Activated CD8-positive, alpha-beta T cell treated with anti-CD3 and anti-CD28 coated beads for 36 hours (primary cell): Measurements from ENCODE around the gene NTMT1. TPM values are rescaled to one million over a fixed set of nuclear protein-coding genes. Genes with fewer than 3 reads are reported as not detected.

Experiments used
- ATAC-seq: fragments of 200-7000 bp; cut with Tn5 transposase; one replicate; pipeline ENCODE4 v1.10.0; 2021; ENCODE audit warnings: mild to moderate bottlenecking, moderate library complexity
- CTCF ChIA-PET: fragments of 350-600 bp; sonication (Branson Sonifier 250); formaldehyde crosslinking; loops from one replicate; lab custom pipeline; 2021; ENCODE audit warnings: antibody characterized with exemption; lab: Charles Lee
- POLR2A ChIA-PET: fragments of 350-600 bp; sonication (Branson Sonifier 250); formaldehyde crosslinking; loops from one replicate; lab custom pipeline; 2021; ENCODE audit warnings: antibody characterized with exemption; lab: Charles Lee
- DNase-seq: peaks from one replicate; pipeline ENCODE4 v3.0.0-alpha.2; 2020
- H3K27ac Mint-ChIP-seq: one replicate; pipeline ENCODE4 v1.8.0; 2021; ENCODE audit warnings: mild to moderate bottlenecking, mixed read lengths
- H3K27me3 Mint-ChIP-seq: one replicate; pipeline ENCODE4 v1.8.0; 2021; ENCODE audit warnings: mixed read lengths
- H3K36me3 Mint-ChIP-seq: one replicate; pipeline ENCODE4 v1.8.0; 2021; ENCODE audit warnings: low read depth, mixed read lengths
- H3K4me1 Mint-ChIP-seq: one replicate; pipeline ENCODE4 v1.8.0; 2021; ENCODE audit warnings: low read depth, mixed read lengths
- H3K4me3 Mint-ChIP-seq: one replicate; pipeline ENCODE4 v1.8.0; 2021; ENCODE audit warnings: mild to moderate bottlenecking, moderate library complexity, mixed read lengths
- H3K9me3 Mint-ChIP-seq: one replicate; pipeline ENCODE4 v1.8.0; 2021; ENCODE audit warnings: mixed read lengths
- intact Hi-C: fragments of 100-400 bp; cut with micrococcal nuclease; formaldehyde crosslinking; loops from one replicate; pipeline ENCODE4 v1.10.0; 2022
- total RNA-seq, 2 experiments: library from RNA; stranded (reverse); gene quantifications; one replicate each; pipeline ENCODE4 v1.2.3, GENCODE V29; 2021
- TF ChIP-seq, protein P1 (sequence below): fragments of 200-600 bp; IDR thresholded peaks from one replicate; pipeline ENCODE4 v1.8.0; 2022; ENCODE audit warnings: antibody characterized with exemption, mild to moderate bottlenecking

NTMT1 gene
- total RNA-seq, 2 experiments from 2014 or later, result 69.5 to 74.4 TPM

DNA sequence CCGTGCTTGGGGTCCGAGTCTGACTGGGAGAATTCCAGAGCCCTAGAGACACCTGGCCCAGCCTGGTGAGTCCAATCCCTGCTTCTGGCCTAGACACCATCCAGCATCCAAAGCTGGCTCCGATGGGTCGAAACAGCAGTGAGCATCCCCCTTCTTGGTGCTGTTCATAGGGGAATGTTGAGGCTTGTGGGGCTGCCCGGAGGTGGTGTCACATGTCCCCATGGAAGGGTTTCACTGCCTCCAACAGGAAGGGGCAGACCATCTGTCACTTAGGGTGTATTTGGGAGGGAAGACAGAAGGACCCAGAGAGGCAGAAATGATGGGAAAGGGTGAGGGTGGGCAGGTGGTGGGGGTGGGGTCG, 19.0 kb upstream of the NTMT1 start:
- Mint-ChIP-seq H3K27ac (peak overlapping the region; percentile 83), H3K36me3 (no peaks in the 10 kb centered on the region), H3K27me3 (no peaks in the 10 kb centered on the region), H3K4me3 (no peak overlapping the region), H3K9me3 (no peaks in the 10 kb centered on the region), H3K4me1 (peaks cover 47% of the 10 kb centered on the region)
- ChIA-PET CTCF (interaction anchor here (1.1 to 4.1 kb wide), 6 partner anchors 17 to 476 kb away, joined by 3 to 31 read pairs (median 4); no protein-coding TSS in a partner anchor), POLR2A (interaction anchor here (0.6 to 1.5 kb wide), 4 partner anchors 10 to 37 kb away, joined by 3 to 5 read pairs (median 3); no protein-coding TSS in a partner anchor)
- intact Hi-C loops, result loop anchor here (10.0 kb wide), 2 partner anchors 122 to 282 kb away; no protein-coding TSS in a partner anchor
- DNase-seq (no peak), ATAC-seq (no peak)
- TF ChIP-seq, protein P1, sequence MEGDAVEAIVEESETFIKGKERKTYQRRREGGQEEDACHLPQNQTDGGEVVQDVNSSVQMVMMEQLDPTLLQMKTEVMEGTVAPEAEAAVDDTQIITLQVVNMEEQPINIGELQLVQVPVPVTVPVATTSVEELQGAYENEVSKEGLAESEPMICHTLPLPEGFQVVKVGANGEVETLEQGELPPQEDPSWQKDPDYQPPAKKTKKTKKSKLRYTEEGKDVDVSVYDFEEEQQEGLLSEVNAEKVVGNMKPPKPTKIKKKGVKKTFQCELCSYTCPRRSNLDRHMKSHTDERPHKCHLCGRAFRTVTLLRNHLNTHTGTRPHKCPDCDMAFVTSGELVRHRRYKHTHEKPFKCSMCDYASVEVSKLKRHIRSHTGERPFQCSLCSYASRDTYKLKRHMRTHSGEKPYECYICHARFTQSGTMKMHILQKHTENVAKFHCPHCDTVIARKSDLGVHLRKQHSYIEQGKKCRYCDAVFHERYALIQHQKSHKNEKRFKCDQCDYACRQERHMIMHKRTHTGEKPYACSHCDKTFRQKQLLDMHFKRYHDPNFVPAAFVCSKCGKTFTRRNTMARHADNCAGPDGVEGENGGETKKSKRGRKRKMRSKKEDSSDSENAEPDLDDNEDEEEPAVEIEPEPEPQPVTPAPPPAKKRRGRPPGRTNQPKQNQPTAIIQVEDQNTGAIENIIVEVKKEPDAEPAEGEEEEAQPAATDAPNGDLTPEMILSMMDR, result no peak

DNA sequence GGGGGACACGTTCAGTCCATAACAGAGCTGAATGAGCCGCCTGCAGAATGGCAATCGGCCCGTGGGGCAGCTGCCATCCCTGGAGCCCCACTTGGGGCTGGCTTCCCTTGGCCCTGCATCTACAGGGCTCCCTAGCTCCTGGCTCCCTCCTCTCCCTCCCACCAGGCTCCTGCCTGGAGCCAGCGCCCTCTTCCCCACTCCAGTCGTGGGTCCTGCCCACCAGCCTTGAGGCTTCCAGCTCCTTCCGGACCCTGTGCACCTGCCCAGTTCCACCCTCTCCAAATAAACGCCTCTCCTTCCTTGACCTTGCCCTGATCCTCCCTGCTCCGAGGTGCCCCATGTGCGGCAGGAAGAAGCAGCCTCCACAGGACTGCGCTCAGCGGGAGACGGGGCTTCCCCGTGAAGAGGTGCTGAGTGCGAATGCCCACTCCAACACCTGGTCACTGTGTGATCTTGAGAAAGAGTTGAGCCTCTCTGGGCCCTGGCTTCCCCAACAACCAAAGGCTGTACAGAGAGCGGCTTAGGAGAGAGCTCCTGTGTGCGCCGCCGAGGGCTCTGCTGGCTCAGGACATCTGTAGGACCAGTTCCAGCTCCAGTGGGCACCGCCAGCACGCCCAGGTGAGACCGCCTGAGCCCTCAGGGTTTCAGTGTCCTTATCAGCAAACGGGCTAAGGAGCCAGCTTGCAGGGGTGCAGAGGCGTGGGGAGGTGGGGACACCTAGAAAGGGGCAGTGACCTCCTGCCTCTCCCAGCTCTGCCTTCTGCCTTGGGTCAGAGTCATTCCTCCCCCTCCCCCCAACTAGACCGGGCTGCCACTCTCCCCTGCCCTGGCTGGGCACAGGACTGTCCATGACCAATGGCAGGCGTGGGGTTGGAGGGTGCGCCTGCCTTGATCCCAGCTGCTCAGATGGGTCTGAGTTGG, 17.1 kb upstream of the NTMT1 start:
- TF ChIP-seq, protein P1, result no peak
- ATAC-seq (no peak), DNase-seq (no peak)
- Mint-ChIP-seq H3K27ac (no peak overlapping the region), H3K27me3 (no peaks in the 10 kb centered on the region), H3K4me3 (no peak overlapping the region), H3K9me3 (no peaks in the 10 kb centered on the region), H3K4me1 (peaks cover 38% of the 10 kb centered on the region), H3K36me3 (no peaks in the 10 kb centered on the region)
- ChIA-PET POLR2A (interaction anchor here (0.8 to 1.8 kb wide), 4 partner anchors 17 to 470 kb away, joined by 3 to 5 read pairs (median 3); partner anchors contain the start of gene NTMT1), CTCF (interaction anchor here (1.0 to 3.6 kb wide), 10 partner anchors 16 to 477 kb away, joined by 3 to 19 read pairs (median 6); no protein-coding TSS in a partner anchor)
- intact Hi-C loops, result loop anchor here (10.0 kb wide), 2 partner anchors 124 to 284 kb away; no protein-coding TSS in a partner anchor

DNA sequence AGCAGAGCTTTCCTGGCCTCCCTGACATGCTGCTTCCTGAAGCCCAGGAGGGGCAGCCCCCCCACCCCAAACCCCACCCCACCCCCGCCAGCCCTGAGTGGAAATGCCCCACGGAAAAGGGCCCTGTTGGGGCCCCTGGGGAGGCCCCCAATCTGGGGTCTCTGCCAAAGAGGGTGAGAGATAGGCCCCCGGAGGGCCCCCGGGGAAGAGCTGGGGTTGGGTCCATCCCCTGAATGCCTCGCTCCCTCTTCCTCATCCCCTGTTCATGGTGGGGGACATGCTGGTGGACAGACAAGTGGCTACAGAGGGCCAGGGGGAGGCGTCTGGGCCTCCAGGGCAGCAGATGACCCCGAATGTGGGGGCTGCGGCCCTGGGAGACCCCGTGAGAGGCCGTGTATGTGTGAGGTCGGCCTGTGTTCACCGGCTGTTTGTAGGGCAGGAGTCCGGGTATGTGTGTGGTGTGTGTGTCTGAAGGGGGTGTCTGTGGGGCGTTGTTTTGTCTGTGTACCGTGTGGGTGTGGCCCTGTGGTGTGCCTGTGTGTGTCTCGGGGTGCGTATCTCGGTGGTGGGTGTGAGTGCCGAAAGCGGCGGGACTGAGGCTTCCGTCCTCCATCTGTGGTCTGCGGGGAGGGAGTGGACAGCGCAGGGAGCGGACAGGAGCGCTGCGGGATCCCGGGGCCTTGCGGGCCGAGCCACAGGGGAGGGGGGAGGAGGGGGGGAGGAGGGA, 16.3 kb upstream of the NTMT1 start:
- CTCF ChIA-PET, result interaction anchor here (1.0 to 3.6 kb wide), 10 partner anchors 15 to 478 kb away, joined by 3 to 19 read pairs (median 6); no protein-coding TSS in a partner anchor
- peak overlapping the region; percentile 89 for H3K27ac Mint-ChIP-seq
- DNase-seq, result peak; percentile 71
- H3K4me3 Mint-ChIP-seq, result peak overlapping the region; percentile 72
- POLR2A ChIA-PET, result interaction anchor here (1.1 kb wide), 1 partner anchor 16 kb away, joined by 3 read pairs; the partner anchor contains the start of gene NTMT1
- TF ChIP-seq, protein P1, result no peak
- peaks cover 35% of the 10 kb centered on the region for H3K4me1 Mint-ChIP-seq
- H3K36me3 Mint-ChIP-seq, result no peaks in the 10 kb centered on the region
- no peaks in the 10 kb centered on the region for H3K9me3 Mint-ChIP-seq
- H3K27me3 Mint-ChIP-seq, result no peaks in the 10 kb centered on the region
- intact Hi-C loops, result loop anchor here (5.0 to 10.0 kb wide), 4 partner anchors 125 to 472 kb away; partner anchors contain the start of gene IER5L
- peak; percentile 48 for ATAC-seq

DNA sequence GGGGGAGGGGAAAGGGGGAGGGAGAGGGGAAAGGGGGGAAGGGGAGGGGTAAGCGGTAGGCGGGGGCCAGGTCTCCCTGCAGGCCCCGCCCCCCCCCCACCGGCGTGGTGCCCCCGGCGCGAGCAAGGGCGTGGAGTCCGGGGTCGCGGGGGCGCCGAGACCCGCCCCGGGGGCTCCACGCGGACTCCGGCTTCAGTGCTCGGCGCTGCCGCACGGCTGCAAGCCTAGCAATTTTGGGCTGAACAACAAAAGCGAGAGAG, 15.8 kb upstream of the NTMT1 start:
- ATAC-seq, result no peak
- intact Hi-C loops, result loop anchor here (5.0 to 10.0 kb wide), 2 partner anchors 435 to 473 kb away; partner anchors contain the start of gene IER5L
- Mint-ChIP-seq H3K9me3 (no peaks in the 10 kb centered on the region), H3K4me1 (peaks cover 32% of the 10 kb centered on the region), H3K36me3 (no peaks in the 10 kb centered on the region), H3K4me3 (peak overlapping the region; percentile 62), H3K27ac (no peak overlapping the region), H3K27me3 (no peaks in the 10 kb centered on the region)
- DNase-seq, result no peak
- ChIA-PET POLR2A (no interaction called here), CTCF (no interaction called here)
- TF ChIP-seq, protein P1, result no peak
